CD4-positive, alpha-beta T cell treated with Interferon alpha-2 for 1 hour (primary cell): Measurements from ENCODE around the gene EYA3.

ENCODE experiments used
- DNase-seq, 2 donors: peaks; one replicate each; pipeline ENCODE4 v3.0.0-alpha.2; 2020 to 2022

Gene EYA3

GRCh38 chr1:28112388-28113241, 24.2 kb upstream of the EYA3 start:
- peak; percentile 29 to 80 for DNase-seq

GRCh38 chr1:28111157-28111556, 22.7 kb upstream of the EYA3 start:
- peak; percentile 27 to 69 for DNase-seq

- DNase-seq = peak in 1 of 2 donors; percentile 27
Measured at GRCh38 chr1:28110555-28110954, 22.1 kb upstream of the EYA3 start.

- DNase-seq = no peak
Measured at GRCh38 chr1:28109639-28110038, 21.2 kb upstream of the EYA3 start.

- DNase-seq = no peak
Measured at GRCh38 chr1:28108001-28108400, 19.6 kb upstream of the EYA3 start.

- DNase-seq = no peak
Measured at GRCh38 chr1:28104866-28105467, 16.6 kb upstream of the EYA3 start.

- DNase-seq = no peak
Measured at GRCh38 chr1:28102189-28102588, 13.8 kb upstream of the EYA3 start.

GRCh38 chr1:28099050-28099769, 10.8 kb upstream of the EYA3 start:
- no peak for DNase-seq

- DNase-seq = no peak
Measured at GRCh38 chr1:28097100-28097472, 8.7 kb upstream of the EYA3 start.

GRCh38 chr1:28096210-28097099, 8.0 kb upstream of the EYA3 start:
- DNase-seq = no peak

- DNase-seq = peak; percentile 78 to 85
Measured at GRCh38 chr1:28091043-28091781, 2.8 kb upstream of the EYA3 start.

- DNase-seq = peak in 1 of 2 donors; percentile 24
Measured at GRCh38 chr1:28087614-28088167, 719 bp downstream of the EYA3 start.

GRCh38 chr1:28086651-28087050, 1.8 kb downstream of the EYA3 start:
- no peak for DNase-seq

GRCh38 chr1:28085129-28085528, 3.3 kb downstream of the EYA3 start:
- no peak for DNase-seq

GRCh38 chr1:28083876-28084275, 4.5 kb downstream of the EYA3 start:
- DNase-seq = no peak

GRCh38 chr1:28078680-28079626, 9.5 kb downstream of the EYA3 start:
- no peak for DNase-seq

- DNase-seq = no peak
Measured at GRCh38 chr1:28078262-28078661, 10.1 kb downstream of the EYA3 start.

- DNase-seq = no peak
Measured at GRCh38 chr1:28074892-28075511, 13.4 kb downstream of the EYA3 start.

GRCh38 chr1:28073867-28074266, 14.5 kb downstream of the EYA3 start:
- no peak for DNase-seq

GRCh38 chr1:28071813-28072212, 16.6 kb downstream of the EYA3 start:
- DNase-seq = no peak
